DMS 273 (cell line): ENCODE measurements around the gene NTN3.

Source experiments
- DNase-seq: peaks from one replicate; lab custom pipeline; 2025; ENCODE audit not compliant: unreplicated experiment; lab: John Stamatoyannopoulos, UW

Gene NTN3

DNA sequence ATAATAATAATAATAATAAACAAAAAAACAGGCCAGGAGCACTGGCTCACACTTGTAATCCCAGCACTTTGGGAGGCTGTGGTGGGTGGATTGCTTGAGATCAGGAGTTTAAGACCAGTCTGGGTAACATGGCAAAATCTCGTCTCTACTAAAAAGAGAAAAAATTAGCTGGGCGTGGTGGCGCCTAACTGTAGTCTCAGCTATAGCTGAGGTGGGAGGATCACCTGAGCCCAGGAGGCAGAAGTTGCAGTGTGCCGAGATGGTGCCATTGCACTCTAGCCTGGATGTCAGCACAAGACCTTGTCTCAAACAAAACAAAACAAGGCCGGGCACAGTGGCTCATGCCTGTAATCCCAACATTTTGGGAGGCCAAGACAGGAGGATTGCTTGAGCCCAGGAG, 23.9 kb downstream of the NTN3 start:
- no peak for DNase-seq

- DNase-seq = no peak
These were observed 25.4 kb downstream of the NTN3 start for GRCh38 chr16:2496223-2497115.

DNA sequence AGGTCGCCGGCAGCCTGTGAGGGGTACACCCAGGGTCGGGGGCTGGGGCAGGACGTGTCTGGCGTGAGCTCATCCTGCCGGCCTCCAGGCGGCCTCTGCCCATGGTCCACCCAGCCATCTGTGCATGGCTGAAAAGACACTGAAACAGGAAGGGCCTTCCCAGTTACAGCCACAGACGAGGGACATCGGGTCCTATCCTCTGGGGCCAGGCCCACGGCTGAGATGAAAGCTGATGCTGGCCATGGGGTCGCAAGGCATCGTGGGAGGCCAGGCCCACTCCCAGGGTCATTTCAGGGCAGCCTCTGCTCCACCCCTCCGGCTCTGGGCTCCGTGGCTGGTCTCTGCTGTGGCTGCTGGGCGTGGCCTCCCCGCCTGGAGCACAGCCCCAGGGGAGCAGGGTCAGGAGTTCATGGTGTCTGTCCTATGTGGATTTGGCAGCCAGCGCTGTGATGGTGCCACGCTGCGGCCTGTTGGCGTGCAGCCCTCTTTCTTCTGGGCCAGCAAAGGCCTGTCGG, 26.1 kb downstream of the NTN3 start:
- peak; percentile 92 for DNase-seq

GRCh38 chr16:2497695-2498484, 26.8 kb downstream of the NTN3 start:
- peak; percentile 83 for DNase-seq

DNA sequence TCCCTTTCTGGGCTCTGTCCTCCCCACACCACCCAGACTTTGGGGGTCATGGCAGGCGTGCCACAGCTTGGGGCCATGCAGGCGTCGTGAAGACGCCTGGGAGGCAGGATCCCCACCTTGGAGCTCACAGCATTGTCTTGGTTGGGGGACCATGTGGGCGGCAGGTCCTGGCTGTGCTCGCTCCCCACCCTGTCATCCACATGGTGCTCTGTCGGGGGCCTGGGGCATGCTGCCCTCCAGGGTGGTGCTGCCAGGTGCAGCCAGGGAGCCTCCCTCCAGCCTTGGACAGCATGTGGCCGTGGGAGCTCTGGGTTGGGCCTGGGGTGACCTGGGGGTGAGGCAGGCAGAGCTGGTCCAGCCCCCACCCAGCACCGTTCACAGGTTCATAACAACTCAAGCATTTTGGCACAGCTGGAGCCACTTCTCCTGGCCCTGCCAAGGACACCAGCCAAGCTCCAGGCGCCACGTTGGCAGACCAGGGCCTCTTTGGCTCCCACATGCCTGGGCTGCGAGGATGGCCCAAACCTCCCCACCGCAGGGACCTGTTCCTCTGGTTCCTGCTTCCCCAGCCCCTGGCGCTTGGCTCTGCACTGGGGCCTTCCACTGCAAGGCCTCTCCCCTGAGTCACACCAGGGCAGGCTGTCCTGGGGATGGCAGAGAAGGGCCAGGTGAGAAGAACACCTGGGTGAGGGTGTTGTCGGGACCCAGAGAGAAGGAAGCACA, 27.6 kb downstream of the NTN3 start:
- peak; percentile 60 for DNase-seq

DNA sequence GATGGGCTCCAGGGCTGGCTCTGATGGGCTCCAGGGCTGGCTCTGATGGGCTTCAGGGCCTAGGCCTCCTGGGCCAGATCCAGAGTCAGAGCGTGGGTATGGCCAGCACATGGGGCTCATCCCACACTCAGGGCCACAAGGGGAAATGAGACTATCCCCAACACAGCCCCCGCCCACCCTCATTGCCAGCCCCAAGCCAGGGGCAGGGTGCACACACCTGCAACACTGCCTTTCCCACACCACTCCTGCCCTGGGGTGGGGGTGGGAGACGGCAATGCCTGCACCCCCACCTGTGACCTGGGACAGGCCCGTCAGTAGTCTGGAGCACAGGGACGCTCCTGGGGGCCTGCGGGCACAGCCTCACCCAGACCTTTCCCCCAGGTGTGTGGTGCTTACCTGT, 28.4 kb downstream of the NTN3 start:
- DNase-seq = no peak

- DNase-seq = no peak
These were observed 28.9 kb downstream of the NTN3 start for GRCh38 chr16:2499890-2500429.

GRCh38 chr16:2500430-2500917, 29.4 kb downstream of the NTN3 start:
- no peak for DNase-seq

GRCh38 chr16:2500918-2501750, 30.0 kb downstream of the NTN3 start:
- peak; percentile 93 for DNase-seq

GRCh38 chr16:2501946-2502895, 31.1 kb downstream of the NTN3 start:
- DNase-seq = no peak

DNA sequence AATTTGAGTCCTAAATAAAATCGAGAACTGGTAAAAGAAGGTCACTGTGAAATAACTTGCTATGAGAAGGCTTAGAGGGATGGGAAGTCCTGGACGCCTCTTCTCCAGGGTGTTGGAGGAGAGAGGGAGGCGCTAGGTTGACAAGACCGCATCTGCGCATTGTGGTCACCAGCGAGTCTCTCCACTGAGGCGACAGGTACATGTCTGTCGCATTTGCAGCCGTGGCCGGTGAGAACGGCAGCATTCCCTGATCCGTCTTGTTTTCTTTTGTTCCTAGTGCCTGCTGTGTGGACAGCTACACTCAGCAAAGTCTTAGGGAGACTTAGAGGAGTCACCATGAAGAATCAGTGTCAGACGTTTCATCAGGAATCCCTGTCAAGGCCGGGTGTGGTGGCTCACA, 34.6 kb downstream of the NTN3 start:
- no peak for DNase-seq

GRCh38 chr16:2507052-2507659, 36.1 kb downstream of the NTN3 start:
- DNase-seq = no peak

GRCh38 chr16:2507665-2508064, 36.6 kb downstream of the NTN3 start:
- DNase-seq = no peak

DNA sequence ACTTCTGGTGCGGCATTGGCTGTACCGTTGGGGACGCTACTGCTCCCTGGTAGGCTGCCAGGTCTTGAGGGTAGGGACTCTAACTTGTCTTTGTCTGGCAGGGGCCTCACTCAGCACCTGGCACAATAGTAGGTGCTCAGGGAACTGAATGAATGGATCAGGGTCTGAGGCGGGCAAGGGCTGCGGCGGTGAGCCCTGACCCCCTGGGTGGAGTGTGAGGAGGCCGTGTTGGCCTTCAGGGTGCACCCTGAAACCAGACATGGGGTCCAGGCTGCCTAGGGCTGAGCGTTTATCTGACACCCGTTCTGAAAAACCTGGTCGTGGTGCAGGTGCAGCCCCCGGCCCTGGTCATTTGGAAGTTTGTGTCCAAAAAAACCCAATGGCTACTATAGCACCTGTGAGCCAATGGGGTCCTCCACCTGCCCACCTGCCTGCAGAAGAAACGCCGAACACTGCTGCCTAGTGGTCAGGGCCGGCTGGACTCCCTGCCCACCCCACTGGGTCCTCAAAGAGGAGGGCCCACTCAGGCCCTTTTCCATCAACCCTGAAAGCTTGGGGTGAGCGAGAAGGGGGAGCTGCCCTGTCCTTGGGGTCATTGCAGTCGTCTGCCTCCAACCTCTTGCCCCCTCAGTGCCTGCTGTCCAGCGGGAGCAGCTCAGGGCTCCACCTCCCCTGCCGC, 37.8 kb downstream of the NTN3 start:
- DNase-seq = no peak

DNA sequence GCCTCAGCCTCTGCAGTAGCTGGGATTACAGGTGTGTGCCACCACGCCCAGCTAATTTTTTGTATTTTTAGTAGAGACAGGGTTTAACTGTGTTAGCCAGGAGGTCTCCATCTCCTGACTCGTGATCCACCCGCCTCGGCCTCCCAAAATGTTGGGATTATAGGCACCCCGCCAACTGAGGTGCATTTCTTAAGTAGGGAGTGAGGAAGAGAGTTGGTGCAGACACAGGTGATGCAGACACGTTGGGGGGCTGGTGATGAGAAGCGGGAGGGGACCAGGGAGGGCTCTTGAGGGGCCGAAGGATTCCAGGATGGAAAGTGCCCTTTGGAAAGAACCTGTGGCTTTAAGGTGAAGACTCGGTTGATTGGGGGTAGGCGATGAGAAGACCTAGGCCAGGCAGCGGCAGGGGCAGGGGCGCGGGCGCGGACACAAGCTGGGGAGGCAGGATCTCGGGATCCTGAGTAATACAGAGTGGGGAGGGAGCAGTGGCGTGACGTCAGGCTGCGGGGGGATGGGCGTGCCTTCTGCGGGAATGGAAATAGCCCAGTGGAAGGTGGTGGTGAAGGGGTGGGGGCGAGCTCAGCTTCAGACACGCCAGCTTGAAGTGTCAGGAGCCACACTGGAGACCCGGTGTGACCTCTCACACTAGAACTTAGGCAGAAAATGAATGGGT, 40.2 kb downstream of the NTN3 start:
- no peak for DNase-seq

- no peak for DNase-seq
These were observed 41.1 kb downstream of the NTN3 start for GRCh38 chr16:2511996-2512734.
